D721Med (cell line): ENCODE results near the gene SLC4A4.

Source experiments
- DNase-seq: peaks from one replicate; pipeline ENCODE4 v3.0.0; 2011; ENCODE audit warnings: low spot score; ENCODE audit not compliant: insufficient read length
- FAIRE-seq: peaks from 2 replicates; lab custom pipeline; 2011; peaks lifted over from hg19 to GRCh38; lab: Jason Lieb, UNC
- TF ChIP-seq, protein P1 (sequence below): IDR thresholded peaks from 2 replicates; pipeline ENCODE4 v1.5.1; 2012; ENCODE audit warnings: mild to moderate bottlenecking, control low read depth; ENCODE audit not compliant: insufficient read depth; ENCODE audit errors: missing control alignments

The SLC4A4 gene

DNA sequence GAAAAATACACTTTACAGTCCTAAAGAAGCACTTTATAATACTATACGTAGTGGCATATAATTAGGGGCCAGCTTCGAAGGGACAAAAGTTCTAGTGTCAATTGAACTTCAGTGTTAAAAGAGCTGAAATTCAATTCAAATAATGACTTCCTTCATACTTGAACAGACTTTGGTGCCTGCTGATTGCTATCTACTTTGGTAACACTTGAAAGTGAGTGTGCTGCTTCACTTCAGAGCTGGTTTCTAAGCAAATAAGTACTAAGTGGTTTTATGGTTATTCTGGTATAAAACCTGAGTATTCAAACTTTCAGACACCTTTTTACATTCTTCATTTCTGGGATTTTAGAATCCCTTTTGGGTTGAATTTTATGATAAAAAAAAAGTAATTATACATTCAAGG is 107.0 kb downstream of the SLC4A4 start:
- TF ChIP-seq, protein P1, sequence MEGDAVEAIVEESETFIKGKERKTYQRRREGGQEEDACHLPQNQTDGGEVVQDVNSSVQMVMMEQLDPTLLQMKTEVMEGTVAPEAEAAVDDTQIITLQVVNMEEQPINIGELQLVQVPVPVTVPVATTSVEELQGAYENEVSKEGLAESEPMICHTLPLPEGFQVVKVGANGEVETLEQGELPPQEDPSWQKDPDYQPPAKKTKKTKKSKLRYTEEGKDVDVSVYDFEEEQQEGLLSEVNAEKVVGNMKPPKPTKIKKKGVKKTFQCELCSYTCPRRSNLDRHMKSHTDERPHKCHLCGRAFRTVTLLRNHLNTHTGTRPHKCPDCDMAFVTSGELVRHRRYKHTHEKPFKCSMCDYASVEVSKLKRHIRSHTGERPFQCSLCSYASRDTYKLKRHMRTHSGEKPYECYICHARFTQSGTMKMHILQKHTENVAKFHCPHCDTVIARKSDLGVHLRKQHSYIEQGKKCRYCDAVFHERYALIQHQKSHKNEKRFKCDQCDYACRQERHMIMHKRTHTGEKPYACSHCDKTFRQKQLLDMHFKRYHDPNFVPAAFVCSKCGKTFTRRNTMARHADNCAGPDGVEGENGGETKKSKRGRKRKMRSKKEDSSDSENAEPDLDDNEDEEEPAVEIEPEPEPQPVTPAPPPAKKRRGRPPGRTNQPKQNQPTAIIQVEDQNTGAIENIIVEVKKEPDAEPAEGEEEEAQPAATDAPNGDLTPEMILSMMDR, result no peak
- DNase-seq (no peak), FAIRE-seq (no peak)

DNA sequence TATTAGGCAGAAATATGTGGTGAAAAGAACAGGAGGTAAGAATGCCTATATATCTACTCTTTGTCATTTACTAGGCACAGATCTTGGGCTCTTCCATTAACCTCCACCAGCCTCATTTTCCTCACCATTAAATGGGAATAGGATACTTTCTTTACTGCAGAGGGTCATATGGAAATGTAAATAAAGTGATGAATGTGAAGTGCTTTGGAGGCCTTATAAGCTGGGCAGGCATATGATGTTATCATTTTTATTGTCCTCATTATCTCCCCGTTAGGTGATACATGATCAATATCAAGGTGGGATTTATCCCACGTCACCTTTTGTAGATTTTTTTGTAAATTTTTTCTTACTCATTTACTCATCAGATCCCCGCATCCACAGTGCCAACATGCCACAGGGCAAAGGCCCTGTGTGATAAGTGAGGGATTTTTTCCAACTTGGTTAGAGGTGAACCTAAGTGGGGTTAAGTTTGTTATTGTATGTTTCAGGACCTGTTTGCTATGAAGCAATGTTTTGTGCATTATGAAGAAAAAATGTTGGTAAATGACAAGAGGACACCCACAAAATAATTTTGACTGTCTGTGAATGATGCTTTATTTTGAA is 107.8 kb downstream of the SLC4A4 start:
- no peak for FAIRE-seq
- no peak for DNase-seq
- TF ChIP-seq, protein P1, result no peak

DNA sequence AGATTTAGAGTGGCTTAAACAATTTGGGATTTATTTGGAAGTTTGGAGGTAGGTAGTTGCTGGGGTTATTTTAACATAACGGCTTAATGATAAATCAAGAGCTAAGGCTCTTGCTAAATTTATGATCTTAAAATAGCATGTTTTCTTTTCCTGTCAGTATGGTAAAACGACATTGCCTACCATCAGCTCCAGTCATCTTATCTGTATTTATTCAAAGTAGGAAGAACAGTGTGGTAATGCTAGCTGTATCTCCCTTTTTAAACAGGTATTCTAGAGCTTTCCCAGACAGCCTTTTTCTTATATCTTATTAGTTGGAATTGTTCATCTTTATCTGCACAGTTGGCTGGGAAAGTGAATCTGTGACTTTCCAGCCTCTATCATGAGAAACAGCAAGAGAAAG is 110.2 kb downstream of the SLC4A4 start:
- FAIRE-seq (no peak), DNase-seq (no peak)
- TF ChIP-seq, protein P1, result no peak

DNA sequence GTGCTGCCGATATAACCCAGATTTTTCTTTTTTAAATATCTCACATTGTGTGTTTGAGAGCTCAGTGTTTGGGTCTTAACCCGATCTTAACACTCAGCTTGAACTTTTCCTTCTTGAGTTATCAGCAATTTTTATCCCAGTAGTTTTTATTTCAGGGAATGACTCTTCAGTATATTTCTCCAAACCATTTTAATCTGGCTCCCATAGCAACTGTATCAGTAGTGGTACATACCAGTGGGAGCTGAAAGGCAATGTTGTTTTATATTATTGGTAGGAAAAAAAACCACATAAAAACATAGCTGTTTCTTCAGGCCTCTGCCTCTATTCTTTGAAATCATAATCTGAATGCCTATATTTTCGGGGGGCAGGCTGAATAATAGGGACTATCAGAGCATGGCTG is 111.1 kb downstream of the SLC4A4 start:
- FAIRE-seq (no peak), DNase-seq (no peak)
- TF ChIP-seq, protein P1, result no peak

DNA sequence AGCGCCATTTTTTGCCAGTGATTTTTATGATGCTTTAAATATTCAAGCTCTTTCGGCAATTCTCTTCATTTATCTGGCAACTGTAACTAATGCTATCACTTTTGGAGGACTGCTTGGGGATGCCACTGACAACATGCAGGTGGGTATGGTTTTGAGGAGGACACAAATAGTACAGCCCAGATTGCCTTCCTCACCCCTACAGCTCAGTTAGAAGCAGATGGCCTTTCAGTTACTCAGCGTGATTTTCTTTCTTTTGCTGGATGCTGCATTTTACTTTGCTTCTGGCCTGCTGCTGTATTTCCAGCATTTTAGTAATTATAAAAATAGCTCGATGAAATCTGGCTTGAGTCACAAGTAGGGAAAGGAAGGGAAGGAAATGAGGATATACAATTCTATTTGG is 114.7 kb downstream of the SLC4A4 start:
- TF ChIP-seq, protein P1, result no peak
- DNase-seq (no peak), FAIRE-seq (no peak)

DNA sequence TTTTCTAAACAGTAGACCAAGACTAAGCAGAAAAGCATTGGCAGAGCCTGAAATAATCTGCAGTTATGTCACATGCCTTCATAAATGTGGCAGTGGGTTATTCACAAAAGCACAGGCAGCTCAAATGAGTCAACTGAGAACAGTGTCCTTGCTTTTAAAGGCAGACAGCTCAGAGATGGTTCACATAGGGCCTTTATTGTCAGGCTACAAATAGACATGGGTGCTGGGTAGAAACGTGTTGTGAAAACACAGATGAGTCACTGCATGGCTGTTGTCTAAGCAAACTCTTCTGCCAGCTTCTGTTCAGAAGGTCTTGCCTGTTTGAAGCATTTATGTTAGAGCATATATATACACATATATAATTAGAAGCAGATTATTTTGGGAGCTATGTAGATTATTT is 118.0 kb downstream of the SLC4A4 start:
- TF ChIP-seq, protein P1, result no peak
- FAIRE-seq (no peak), DNase-seq (no peak)

- FAIRE-seq (no peak), DNase-seq (no peak)
- TF ChIP-seq, protein P1, result no peak
Observed at GRCh38 chr4:71460371-71460770, 121.6 kb downstream of the SLC4A4 start.
